Tongue (tissue), 3 donors: ENCODE data around the gene AGPAT2. TPM values are rescaled to one million over a fixed set of nuclear protein-coding genes. Genes with fewer than 3 reads are reported as not detected.

Experiments
- DNase-seq: peaks from one replicate; pipeline ENCODE4 v3.0.0-alpha.2; 2015
- small RNA-seq: library from RNA; depleted of rRNA; stranded (forward); fragments of <200 nt; gene quantifications from one replicate; pipeline ENCODE3, GENCODE V24; 2014; ENCODE audit warnings: low replicate concordance
- total RNA-seq: library from RNA; depleted of rRNA; stranded (reverse); fragments of >200 nt; gene quantifications from one replicate; pipeline ENCODE4 v1.2.3, GENCODE V29; 2014

The AGPAT2 gene
- total RNA-seq, 1 donor from 2014 or later = 24.6 TPM

- DNase-seq = peak; percentile 72
These were observed 61.9 kb downstream of the AGPAT2 start for GRCh38 chr9:136625101-136626065.

GRCh38 chr9:136624184-136624951 is 62.9 kb downstream of the AGPAT2 start:
- no peak for DNase-seq

GRCh38 chr9:136623842-136624183 is 63.4 kb downstream of the AGPAT2 start:
- peak; percentile 65 for DNase-seq

Small RNA genes within 50 kb of the gene (small RNA-seq; reads per million reads assigned to genes)
- gene MIR126 = 4,225 reads per million, percentile 99 among the genes with 10 or more reads in this experiment

Other genes starting within 250 kb of the AGPAT2 start
- 8.4 TPM for gene INPP5E, start 247.6 kb downstream of the AGPAT2 start, total RNA-seq
- gene SEC16A, start 204.4 kb downstream of the AGPAT2 start, total RNA-seq = 29.4 TPM
- gene NOTCH1, start 141.4 kb downstream of the AGPAT2 start, total RNA-seq = 45.4 TPM
- gene EGFL7, start 24.5 kb downstream of the AGPAT2 start, total RNA-seq = 57.1 TPM
- 18.3 TPM for gene DIPK1B, start 25.1 kb upstream of the AGPAT2 start, total RNA-seq
- not detected for gene LCN10, start 55.5 kb upstream of the AGPAT2 start, total RNA-seq
- gene LCN6, start 61.1 kb upstream of the AGPAT2 start, total RNA-seq = not detected
- gene LCN8, start 70.8 kb upstream of the AGPAT2 start, total RNA-seq = 2.1 TPM
- not detected for gene LCN15, start 77.1 kb upstream of the AGPAT2 start, total RNA-seq
- gene TMEM141, start 103.9 kb upstream of the AGPAT2 start, total RNA-seq = 50.2 TPM
- gene CCDC183, start 108.9 kb upstream of the AGPAT2 start, total RNA-seq = not detected
- 55.0 TPM for gene RABL6, start 120.5 kb upstream of the AGPAT2 start, total RNA-seq
- 2.2 TPM for gene AJM1, start 155.0 kb upstream of the AGPAT2 start, total RNA-seq
- 54.4 TPM for gene PHPT1, start 162.0 kb upstream of the AGPAT2 start, total RNA-seq
- gene MAMDC4, start 164.9 kb upstream of the AGPAT2 start, total RNA-seq = 3.8 TPM
- gene EDF1, start 178.9 kb upstream of the AGPAT2 start, total RNA-seq = 221 TPM
- 16.1 TPM for gene TRAF2, start 199.1 kb upstream of the AGPAT2 start, total RNA-seq